Stimulated activated CD8-positive, alpha-beta memory T cell treated with anti-CD3 and anti-CD28 coated beads, Interleukin-12 subunit alpha, Interleukin-12 subunit beta, amount 100 ng/mL, for 1 hour (primary cell): ENCODE data around the gene EPHA4.

Experiments used
- DNase-seq: peaks from one replicate; pipeline ENCODE4 v3.0.0-alpha.2; 2020; ENCODE audit warnings: low read depth

EPHA4 gene

GRCh38 chr2:221473451-221473850, 98.7 kb downstream of the EPHA4 start:
- DNase-seq: no peak

GRCh38 chr2:221468317-221468716, 103.8 kb downstream of the EPHA4 start:
- DNase-seq: no peak

GRCh38 chr2:221467610-221468009, 104.5 kb downstream of the EPHA4 start:
- DNase-seq: no peak

GRCh38 chr2:221466744-221467143, 105.4 kb downstream of the EPHA4 start:
- DNase-seq: no peak

- no peak for DNase-seq
Measured at GRCh38 chr2:221465776-221466175, 106.3 kb downstream of the EPHA4 start.

- DNase-seq: no peak
Measured at GRCh38 chr2:221464971-221465370, 107.1 kb downstream of the EPHA4 start.

- no peak for DNase-seq
Measured at GRCh38 chr2:221463241-221463896, 108.7 kb downstream of the EPHA4 start.

GRCh38 chr2:221461901-221462300, 110.2 kb downstream of the EPHA4 start:
- DNase-seq: no peak

- DNase-seq: no peak
Measured at GRCh38 chr2:221460136-221460535, 112.0 kb downstream of the EPHA4 start.

GRCh38 chr2:221458578-221458977, 113.5 kb downstream of the EPHA4 start:
- DNase-seq: no peak

- DNase-seq: no peak
Measured at GRCh38 chr2:221455214-221455613, 116.9 kb downstream of the EPHA4 start.

GRCh38 chr2:221454459-221455105, 117.5 kb downstream of the EPHA4 start:
- DNase-seq: no peak

- no peak for DNase-seq
Measured at GRCh38 chr2:221451862-221452788, 120.0 kb downstream of the EPHA4 start.

- DNase-seq: no peak
Measured at GRCh38 chr2:221450280-221450679, 121.8 kb downstream of the EPHA4 start.

- no peak for DNase-seq
Measured at GRCh38 chr2:221449406-221449805, 122.7 kb downstream of the EPHA4 start.

GRCh38 chr2:221448844-221449390, 123.2 kb downstream of the EPHA4 start:
- DNase-seq: no peak

GRCh38 chr2:221448057-221448843, 123.9 kb downstream of the EPHA4 start:
- DNase-seq: no peak

GRCh38 chr2:221447310-221447709, 124.8 kb downstream of the EPHA4 start:
- no peak for DNase-seq

GRCh38 chr2:221446140-221446539, 126.0 kb downstream of the EPHA4 start:
- no peak for DNase-seq

GRCh38 chr2:221444106-221444505, 128.0 kb downstream of the EPHA4 start:
- DNase-seq: no peak

GRCh38 chr2:221443645-221444044, 128.5 kb downstream of the EPHA4 start:
- no peak for DNase-seq

- no peak for DNase-seq
Measured at GRCh38 chr2:221442128-221442527, 130.0 kb downstream of the EPHA4 start.
